ENCODE data around the gene GPX1. TPM values are rescaled to one million over a fixed set of nuclear protein-coding genes. Genes with fewer than 3 reads are reported as not detected.
"Not testable (repeated sequence)": the region's sequence is repeated elsewhere in the genome, so short reads cannot be mapped to it uniquely, and the experiment has no call there.

Gene GPX1
- total RNA-seq, 1 donor from 2014 or later = 97.9 TPM

- Mint-ChIP-seq H3K36me3 (peaks cover 15% of the 10 kb centered on the region), H3K27ac (peak overlapping the region; percentile 23), H3K4me3 (no peak overlapping the region), H3K27me3 (ENCODE audit: low read depth) (no peaks in the 10 kb centered on the region), H3K9me3 (no peaks in the 10 kb centered on the region), H3K4me1 (peaks cover 10% of the 10 kb centered on the region)
- TF ChIP-seq CTCF (IDR thresholded peaks at IDR 0.05; ENCODE audit: unreplicated experiment) = no peak
- no peak for DNase-seq (ENCODE audit: low spot score in 2 of 2, unreplicated experiment in 2 of 2)
Observed at GRCh38 chr3:49397470-49397869, 39.3 kb upstream of the GPX1 start.

GRCh38 chr3:49391310-49391709 lies 33.2 kb upstream of the GPX1 start:
- H3K9me3 Mint-ChIP-seq; H3K4me1 Mint-ChIP-seq; H3K27me3 Mint-ChIP-seq (ENCODE audit: low read depth); DNase-seq (ENCODE audit: low spot score in 2 of 2, unreplicated experiment in 2 of 2); H3K4me3 Mint-ChIP-seq; H3K27ac Mint-ChIP-seq: not testable (repeated sequence)
- H3K36me3 Mint-ChIP-seq = peaks cover 21% of the 10 kb centered on the region

- no peak overlapping the region for H3K27ac Mint-ChIP-seq
- peaks cover 10% of the 10 kb centered on the region for H3K36me3 Mint-ChIP-seq
- H3K27me3 Mint-ChIP-seq (ENCODE audit: low read depth) = no peaks in the 10 kb centered on the region
- no peaks in the 10 kb centered on the region for H3K9me3 Mint-ChIP-seq
- DNase-seq (ENCODE audit: low spot score in 2 of 2, unreplicated experiment in 2 of 2) = no peak
- H3K4me3 Mint-ChIP-seq = no peak overlapping the region
- H3K4me1 Mint-ChIP-seq = peaks cover 7% of the 10 kb centered on the region
- TF ChIP-seq CTCF (IDR thresholded peaks at IDR 0.05; ENCODE audit: unreplicated experiment) = no peak
Observed at GRCh38 chr3:49389297-49389696, 31.1 kb upstream of the GPX1 start.

DNA sequence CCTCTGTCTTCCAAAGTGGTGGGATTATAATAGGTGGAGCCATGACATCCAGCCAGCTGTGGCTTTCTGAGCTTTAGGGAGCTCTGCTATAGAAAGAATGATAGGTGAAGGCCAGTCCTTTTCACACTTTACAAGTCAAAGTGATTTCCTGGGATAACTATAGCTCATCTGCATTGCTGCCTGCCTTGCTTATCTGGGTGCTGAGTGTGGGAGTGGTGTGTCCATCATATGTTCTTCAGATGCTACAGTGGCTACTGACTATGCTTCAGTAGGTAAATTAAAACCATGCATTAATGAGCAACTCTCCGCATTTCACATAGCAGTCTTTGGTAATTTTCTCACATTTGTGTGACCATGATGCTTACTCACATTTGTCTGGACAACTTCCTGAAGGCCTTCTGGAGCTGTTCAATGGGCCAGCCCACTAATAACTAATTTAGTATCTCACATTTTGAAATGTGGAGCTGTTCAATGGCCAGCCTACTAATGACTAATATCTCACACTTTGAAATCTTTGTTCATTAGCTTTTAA lies 30.2 kb upstream of the GPX1 start:
- no peak overlapping the region for H3K4me3 Mint-ChIP-seq

DNA sequence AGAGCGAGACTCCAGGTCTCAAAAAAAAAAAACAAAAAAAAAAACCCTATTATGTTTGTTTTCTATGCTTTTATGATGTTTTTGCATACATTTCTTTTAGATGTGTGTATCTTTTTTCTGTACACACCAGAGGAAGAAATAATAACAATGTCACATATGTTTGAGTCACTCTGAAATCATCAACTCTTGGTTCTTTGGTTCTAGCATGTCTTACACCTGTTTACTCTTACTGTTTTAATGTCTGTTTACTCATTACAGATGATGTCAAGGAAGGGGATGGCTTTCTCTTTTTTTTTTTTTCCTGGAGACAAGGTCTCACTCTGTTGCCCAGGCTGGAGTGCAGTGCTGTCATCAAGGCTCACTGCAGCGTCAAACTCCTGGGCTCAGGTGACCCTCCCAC lies 29.6 kb upstream of the GPX1 start:
- TF ChIP-seq CTCF (IDR thresholded peaks at IDR 0.05; ENCODE audit: unreplicated experiment) = no peak
- no peaks in the 10 kb centered on the region for H3K27me3 Mint-ChIP-seq (ENCODE audit: low read depth)
- H3K4me1 Mint-ChIP-seq = peaks cover 7% of the 10 kb centered on the region
- no peak overlapping the region for H3K4me3 Mint-ChIP-seq
- peaks cover 12% of the 10 kb centered on the region for H3K36me3 Mint-ChIP-seq
- DNase-seq (ENCODE audit: low spot score in 2 of 2, unreplicated experiment in 2 of 2) = no peak
- no peaks in the 10 kb centered on the region for H3K9me3 Mint-ChIP-seq
- peak overlapping the region; percentile 29 for H3K27ac Mint-ChIP-seq

More for the DNA sequence above, 30.2 kb upstream of the GPX1 start:
- Mint-ChIP-seq H3K9me3 (no peaks in the 10 kb centered on the region), H3K27ac (no peak overlapping the region), H3K36me3 (peaks cover 11% of the 10 kb centered on the region), H3K4me1 (peaks cover 7% of the 10 kb centered on the region), H3K27me3 (ENCODE audit: low read depth) (no peaks in the 10 kb centered on the region)
- DNase-seq (ENCODE audit: low spot score in 2 of 2, unreplicated experiment in 2 of 2) = no peak
- no peak for TF ChIP-seq CTCF (IDR thresholded peaks at IDR 0.05; ENCODE audit: unreplicated experiment)

DNA sequence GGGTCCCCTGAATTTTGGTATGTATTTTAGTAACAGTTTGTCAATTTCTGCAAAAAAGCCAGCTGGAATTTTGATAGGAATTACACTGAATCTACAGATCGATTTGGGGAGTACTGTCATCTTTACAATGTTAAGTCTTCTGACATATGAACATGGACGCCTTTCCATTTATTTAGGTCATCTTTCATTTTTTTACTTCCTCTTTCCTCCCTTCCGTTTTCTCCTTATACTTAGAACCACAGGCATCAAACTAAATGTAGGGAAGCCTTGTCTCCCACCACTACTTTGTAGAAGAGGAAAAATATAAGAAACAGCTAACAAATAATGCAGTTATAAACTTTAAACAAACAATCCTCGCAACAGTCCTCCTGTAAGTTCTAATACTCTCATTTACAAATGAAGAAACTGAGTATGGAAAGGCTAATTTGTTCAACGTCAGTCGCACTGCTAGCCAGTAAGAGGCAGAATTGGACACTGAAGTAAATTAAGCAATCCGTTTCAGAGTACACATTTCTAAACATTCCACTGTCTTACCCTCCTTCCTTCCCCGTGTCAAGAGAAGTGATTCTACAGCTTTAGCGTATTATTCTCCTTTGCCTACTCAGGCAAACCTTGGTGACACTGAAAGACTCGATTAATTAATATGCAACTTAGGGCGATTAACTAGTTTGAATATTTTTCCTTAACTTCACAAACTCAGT lies 28.1 kb upstream of the GPX1 start:
- no peak for DNase-seq (ENCODE audit: low spot score in 2 of 2, unreplicated experiment in 2 of 2)
- TF ChIP-seq CTCF (IDR thresholded peaks at IDR 0.05; ENCODE audit: unreplicated experiment) = no peak
- Mint-ChIP-seq H3K27me3 (ENCODE audit: low read depth) (no peaks in the 10 kb centered on the region), H3K4me3 (no peak overlapping the region), H3K9me3 (no peaks in the 10 kb centered on the region), H3K27ac (peak overlapping the region; percentile 82), H3K36me3 (peaks cover 12% of the 10 kb centered on the region), H3K4me1 (peaks cover 7% of the 10 kb centered on the region)

Measured in mesothelial cell of epicardium (in vitro differentiated cells).